H1 (cell line): Measurements from ENCODE around the gene RIN1. TPM values are rescaled to one million over a fixed set of nuclear protein-coding genes. Genes with fewer than 3 reads are reported as not detected.

ENCODE experiments used
- CTCF ChIA-PET: fragments of 300-600 bp; sonication (Branson Sonifier 250); formaldehyde crosslinking; loops from one replicate; lab custom pipeline; 2021; ENCODE audit not compliant: partially characterized antibody; lab: Charles Lee
- POLR2A ChIA-PET: fragments of 300-600 bp; sonication (Branson Sonifier 250); formaldehyde crosslinking; loops from one replicate; lab custom pipeline; 2021; ENCODE audit warnings: inconsistent platforms; ENCODE audit not compliant: partially characterized antibody; lab: Charles Lee
- DNase-seq, 2 experiments: peaks; one replicate each; pipeline versions ENCODE4 v3.0.0 to v3.0.0-alpha.2; 2010 to 2022; ENCODE audit warnings: low spot score in 2 of 2, low read depth in 1 of 2, mixed read lengths in 1 of 2
- FAIRE-seq: peaks from 2 replicates; lab custom pipeline; 2011; peaks lifted over from hg19 to GRCh38; lab: Jason Lieb, UNC
- H2AFZ ChIP-seq: 2 replicates; pipeline ENCODE4 v1.8.1; 2012; ENCODE audit warnings: low read length, inconsistent platforms
- H2AK5ac ChIP-seq: 2 replicates; pipeline ENCODE4 v1.6.1; 2013; ENCODE audit warnings: low read depth, low read length
- H2BK120ac ChIP-seq: replicated peaks from 2 replicates; pipeline ENCODE3; 2013; ENCODE audit warnings: low read depth, low read length, inconsistent platforms
- H2BK12ac ChIP-seq: 2 replicates; pipeline ENCODE4 v1.6.1; 2013; ENCODE audit warnings: low read depth, low read length
- H2BK15ac ChIP-seq: 2 replicates; pipeline ENCODE4 v1.6.1; 2013; ENCODE audit warnings: low read length
- H2BK20ac ChIP-seq: 2 replicates; pipeline ENCODE4 v1.6.1; 2013; ENCODE audit warnings: low read length
- H2BK5ac ChIP-seq: 2 replicates; pipeline ENCODE4 v1.6.1; 2013; ENCODE audit warnings: low read depth, low read length
- H3K14ac ChIP-seq: 2 replicates; pipeline ENCODE4 v1.6.1; 2013; ENCODE audit warnings: inconsistent platforms; ENCODE audit not compliant: insufficient read length
- H3K18ac ChIP-seq: 2 replicates; pipeline ENCODE4 v1.6.1; 2013; ENCODE audit warnings: low read length; ENCODE audit errors: extremely low read depth
- H3K23ac ChIP-seq: 2 replicates; pipeline ENCODE4 v1.6.1; 2013; ENCODE audit warnings: inconsistent platforms; ENCODE audit not compliant: insufficient read length
- H3K23me2 ChIP-seq: 2 replicates; pipeline ENCODE4 v1.6.1; 2013; ENCODE audit warnings: low read depth, low read length
- H3K27ac ChIP-seq: 2 replicates; pipeline ENCODE4 v1.6.1; 2011; ENCODE audit warnings: low read depth, low read length, inconsistent platforms
- H3K27me3 ChIP-seq, 4 experiments: replicated peaks in 1 of 4; 1 replicate in 1 of 4; 2 replicates in 3 of 4; pipeline versions ENCODE4 v1.6.1 to v1.8.1; 2011 to 2013; ENCODE audit warnings: low read length in 3 of 4, mild to moderate bottlenecking in 3 of 4, inconsistent platforms in 2 of 4, mixed read lengths in 2 of 4, moderate library complexity in 1 of 4; ENCODE audit not compliant: control insufficient read depth in 3 of 4, insufficient read depth in 3 of 4; ENCODE audit errors: extremely low read depth in 1 of 4
- H3K36me3 ChIP-seq, 4 experiments: 2 replicates each; pipeline versions ENCODE4 v1.6.1 to v1.8.1; 2011 to 2013; ENCODE audit warnings: mild to moderate bottlenecking in 4 of 4, low read length in 3 of 4, moderate library complexity in 2 of 4, control low read depth in 1 of 4, inconsistent platforms in 1 of 4; ENCODE audit not compliant: insufficient read depth in 4 of 4, control insufficient read depth in 2 of 4
- H3K4ac ChIP-seq: replicated peaks from 2 replicates; pipeline ENCODE3; 2013; ENCODE audit warnings: low read length, low read depth, mixed read lengths, inconsistent platforms; ENCODE audit not compliant: insufficient read length
- H3K4me1 ChIP-seq, 4 experiments: replicated peaks in 1 of 4; 1 replicate in 1 of 4; 2 replicates in 3 of 4; pipeline versions ENCODE4 v1.6.1 to v1.8.1; 2011 to 2013; ENCODE audit warnings: low read length in 3 of 4, inconsistent platforms in 2 of 4, mixed read lengths in 1 of 4; ENCODE audit not compliant: insufficient read depth in 4 of 4, control insufficient read depth in 3 of 4
- H3K4me2 ChIP-seq, 2 experiments: 2 replicates each; pipeline versions ENCODE4 v1.6.1 to v1.8.1; 2011 to 2013; ENCODE audit warnings: low read depth in 2 of 2, low read length in 2 of 2, control low read depth in 1 of 2, inconsistent platforms in 1 of 2, mild to moderate bottlenecking in 1 of 2; ENCODE audit not compliant: insufficient read depth in 1 of 2
- H3K4me3 ChIP-seq, 4 experiments: fragments of 200-600, 300-600 bp in 1 of 4; sonication (generic), shearing (Covaris generic), sonication (Bioruptor Twin) in 1 of 4; 2 replicates each; pipeline versions ENCODE4 v1.5.1 to v1.8.1; 2011 to 2016; ENCODE audit warnings: low read length in 4 of 4, low read depth in 3 of 4, control low read depth in 2 of 4, inconsistent platforms in 2 of 4, mild to moderate bottlenecking in 2 of 4, mixed read lengths in 1 of 4, moderate library complexity in 1 of 4; ENCODE audit not compliant: insufficient read depth in 2 of 4; ENCODE audit errors: extremely low read depth in 1 of 4
- H3K56ac ChIP-seq: replicated peaks from 2 replicates; pipeline ENCODE3; 2013; ENCODE audit warnings: low read depth, mild to moderate bottlenecking, mixed read lengths, low read length, inconsistent platforms; ENCODE audit not compliant: insufficient read length
- H3K79me1 ChIP-seq: 2 replicates; pipeline ENCODE4 v1.6.1; 2013; ENCODE audit warnings: low read depth, low read length, control low read depth
- H3K79me2 ChIP-seq, 2 experiments: 2 replicates each; pipeline versions ENCODE4 v1.6.1 to v1.8.1; 2012 to 2013; ENCODE audit warnings: low read length in 2 of 2, mild to moderate bottlenecking in 2 of 2, inconsistent platforms in 1 of 2; ENCODE audit not compliant: insufficient read depth in 2 of 2, control insufficient read depth in 1 of 2
- H3K9ac ChIP-seq, 4 experiments: replicated peaks in 1 of 4; 1 replicate in 1 of 4; 2 replicates in 3 of 4; pipeline versions ENCODE4 v1.6.1 to v1.8.1; 2011 to 2013; ENCODE audit warnings: low read depth in 3 of 4, low read length in 3 of 4, control low read depth in 2 of 4, mild to moderate bottlenecking in 2 of 4, moderate library complexity in 2 of 4, inconsistent platforms in 1 of 4; ENCODE audit errors: extremely low read depth in 1 of 4
- H3K9me3 ChIP-seq, 2 experiments: 2 replicates each; pipeline versions ENCODE4 v1.6.1 to v1.8.1; 2012 to 2013; ENCODE audit warnings: mild to moderate bottlenecking in 2 of 2, moderate library complexity in 2 of 2, control low read depth in 1 of 2, inconsistent platforms in 1 of 2, low read depth in 1 of 2, low read length in 1 of 2, mixed read lengths in 1 of 2; ENCODE audit not compliant: insufficient read depth in 2 of 2
- H4K20me1 ChIP-seq, 2 experiments: replicated peaks in 1 of 2; 2 replicates each; pipeline versions ENCODE3 to v1.8.1; 2011 to 2013; ENCODE audit warnings: inconsistent platforms in 2 of 2, low read length in 2 of 2, mild to moderate bottlenecking in 1 of 2; ENCODE audit not compliant: insufficient read depth in 2 of 2, control insufficient read depth in 1 of 2
- H4K5ac ChIP-seq: 2 replicates; pipeline ENCODE4 v1.6.1; 2013; ENCODE audit warnings: low read length, low read depth, mixed read lengths, inconsistent platforms; ENCODE audit not compliant: insufficient read length
- H4K8ac ChIP-seq: 2 replicates; pipeline ENCODE4 v1.8.0; 2013; ENCODE audit warnings: mild to moderate bottlenecking, moderate library complexity, low read length, inconsistent platforms; ENCODE audit not compliant: insufficient read depth; ENCODE audit errors: extremely low read depth
- H4K91ac ChIP-seq: replicated peaks from 2 replicates; pipeline ENCODE3; 2013; ENCODE audit warnings: low read length, mixed read lengths, inconsistent platforms; ENCODE audit not compliant: insufficient read length
- BRCA1 ChIP-seq: IDR thresholded peaks from 2 replicates; pipeline ENCODE4 v1.6.1; 2012; ENCODE audit warnings: low read depth, low read length, improper control_type of control experiment
- CHD2 ChIP-seq: IDR thresholded peaks from 2 replicates; pipeline ENCODE4 v1.6.1; 2012; ENCODE audit warnings: low read length, improper control_type of control experiment
- CREB1 ChIP-seq: IDR thresholded peaks from 2 replicates; pipeline ENCODE4 v1.6.1; 2012; ENCODE audit warnings: inconsistent platforms
- EGR1 ChIP-seq: IDR thresholded peaks from 2 replicates; pipeline ENCODE4 v1.6.1; 2011; ENCODE audit warnings: low read depth, low read length, borderline replicate concordance
- HDAC2 ChIP-seq, 2 experiments: fragments of 300-600 bp in 1 of 2; sonication (generic) in 1 of 2; IDR thresholded peaks; 2 replicates each; pipeline ENCODE4 v1.6.1; 2011 to 2012; ENCODE audit warnings: low read depth in 2 of 2, low read length in 2 of 2, mild to moderate bottlenecking in 2 of 2, moderate library complexity in 2 of 2, borderline replicate concordance in 1 of 2, inconsistent platforms in 1 of 2
- NANOG ChIP-seq: IDR thresholded peaks from 2 replicates; pipeline ENCODE4 v1.6.1; 2011; ENCODE audit warnings: low read length, low read depth, mild to moderate bottlenecking, inconsistent platforms; ENCODE audit not compliant: insufficient read depth, poor library complexity, severe bottlenecking
- PHF8 ChIP-seq: fragments of 200-600 bp; sonication (generic); conservative IDR thresholded peaks from 2 replicates; pipeline ENCODE4 v1.7.1; 2012; ENCODE audit warnings: low read depth, mild to moderate bottlenecking, inconsistent platforms, low read length, moderate library complexity
- POLR2AphosphoS5 ChIP-seq: IDR thresholded peaks from 2 replicates; pipeline ENCODE4 v1.6.1; 2011; ENCODE audit warnings: low read depth, low read length
- RXRA ChIP-seq: IDR thresholded peaks from 2 replicates; pipeline ENCODE4 v1.6.1; 2011; ENCODE audit warnings: low read depth, mild to moderate bottlenecking, low read length, moderate library complexity; ENCODE audit not compliant: insufficient read depth
- SP4 ChIP-seq: IDR thresholded peaks from 2 replicates; pipeline ENCODE4 v1.6.1; 2012; ENCODE audit warnings: low read length, inconsistent platforms
- TEAD4 ChIP-seq: IDR thresholded peaks from 2 replicates; pipeline ENCODE4 v1.6.1; 2012; ENCODE audit warnings: low read depth, low read length, inconsistent platforms, mixed read lengths
- WGBS, 2 experiments: shearing (Covaris generic) in 1 of 2; methylation state at CpG; one replicate each; pipeline versions ENCODE4 v1.1.6 to v1.1.7; 2013 to 2015; ENCODE audit warnings: low lambda C conversion rate in 2 of 2, mixed read lengths in 2 of 2, inconsistent platforms in 1 of 2, low coverage in 1 of 2, missing lambda C conversion rate in 1 of 2; ENCODE audit not compliant: insufficient replicate concordance in 2 of 2, insufficient coverage in 1 of 2, insufficient read length in 1 of 2; ENCODE audit errors: extremely low coverage in 1 of 2, missing lambda C conversion rate in 1 of 2; 5-methylcytosine and 5-hydroxymethylcytosine counted together
- polyA plus RNA-seq, 7 experiments: library from polyadenylated mRNA; depleted of rRNA in 3 of 7; stranded (reverse) in 5 of 7; unstranded in 2 of 7; fragments of >200 nt in 5 of 7; fragments of 200-250 nt in 2 of 7; gene quantifications; 1 replicate in 5 of 7; 2 replicates in 1 of 7; 4 replicates in 1 of 7; pipeline versions ENCODE4 v1.2.1 to v1.2.3, GENCODE V29; 2011 to 2013; ENCODE audit warnings: missing spikeins in 2 of 7, mixed read lengths in 2 of 7
- total RNA-seq: library from RNA; stranded (reverse); fragmentation: NEBNext Ultra II Directional; extraction: Animal tissue kit (Norgen Biotek cat#: 25700); gene quantifications from 2 replicates; pipeline ENCODE4 v1.2.1, GENCODE V29; 2021

RIN1 gene
- total and polyA plus RNA-seq, 2 of the 8 experiments (the other 6 are each of a cell fraction or from before 2014, with no cell fraction given) = 2.5 to 5.4 TPM

DNA sequence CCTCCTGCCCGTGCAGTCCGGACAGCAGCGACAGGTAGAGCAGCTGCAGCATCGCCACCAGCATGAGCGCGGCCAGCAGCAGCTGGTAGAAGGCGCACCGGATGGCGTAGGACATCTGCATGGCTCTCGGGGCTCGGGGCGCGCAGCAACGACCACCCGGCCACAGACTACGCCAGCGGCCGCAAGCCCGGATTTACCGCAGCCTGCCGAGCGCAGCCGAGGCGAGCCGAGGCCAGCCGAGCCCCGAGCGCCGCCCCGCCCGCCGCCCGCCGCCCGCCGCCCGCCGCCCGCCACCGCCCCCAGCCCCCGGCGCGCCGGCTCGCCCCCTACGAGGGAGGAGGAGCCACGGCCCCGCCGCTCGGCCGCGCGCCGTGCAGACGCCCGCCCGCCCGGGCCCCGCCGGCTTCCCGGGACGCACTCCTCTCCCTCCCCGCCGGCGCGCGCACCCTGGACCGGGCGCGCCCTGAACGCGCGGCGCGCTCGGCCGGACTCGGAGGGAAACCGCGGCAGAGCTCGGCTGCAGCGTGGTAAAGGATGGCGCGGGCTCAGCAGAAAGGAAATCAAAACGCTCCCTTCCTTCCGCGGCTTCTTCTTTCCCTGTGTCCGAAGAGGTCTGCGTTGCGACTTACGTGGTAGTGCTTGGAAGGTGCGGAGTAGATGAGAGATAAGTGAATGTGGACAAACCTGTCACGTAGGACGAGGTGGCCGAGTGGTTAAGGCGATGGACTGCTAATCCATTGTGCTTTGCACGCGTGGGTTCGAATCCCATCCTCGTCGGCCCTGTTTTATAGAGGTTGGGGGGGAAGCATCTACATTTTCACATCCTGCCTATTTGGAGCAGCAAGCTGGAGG, 11.4 kb upstream of the RIN1 start, which contains the start of gene B4GAT1:
B4GAT1 (minus strand) TSS at position 205 of the 852 bp plus-strand sequence; CDS start at position 121, 84 bp downstream.
- H3K36me3 ChIP-seq = no peaks in the 10 kb centered on the region
- peak within 1 kb of the TSS; percentile 10 for H2BK120ac ChIP-seq
- peak within 1 kb of the TSS; percentile 75 for H4K5ac ChIP-seq
- peaks cover 0 to 14% of the 10 kb centered on the region in 2 experiments; a peak in 2 of 4 replicates for H3K79me2 ChIP-seq
- no peaks in the 10 kb centered on the region; the same call in none of the 2 replicates for H3K79me1 ChIP-seq
- no peak within 1 kb of the TSS for H2BK20ac ChIP-seq
- H4K8ac ChIP-seq = peak within 1 kb of the TSS; percentile 57
- H2BK5ac ChIP-seq = peak within 1 kb of the TSS; percentile 57; the same call in 1 of the 2 replicates
- peak within 1 kb of the TSS; percentile 52; the same call in 1 of the 2 replicates for H2BK12ac ChIP-seq
- H3K4me3 ChIP-seq = peak within 1 kb of the TSS; percentile 55 to 89 (median 82)
- H3K23me2 ChIP-seq = peaks cover 21% of the 10 kb centered on the region
- peak within 1 kb of the TSS; percentile 69 for H3K27ac ChIP-seq
- FAIRE-seq = no peak
- peak within 1 kb of the TSS; percentile 84; the same call in 1 of the 2 replicates for H2AFZ ChIP-seq
- H3K27me3 ChIP-seq = peaks cover 0 to 2% (median 0%) of the 10 kb centered on the region in 4 experiments; a peak in 3 of 7 replicates
- peak within 1 kb of the TSS; percentile 31; the same call in 1 of the 2 replicates for H2BK15ac ChIP-seq
- H3K56ac ChIP-seq = peak within 1 kb of the TSS; percentile 91
- no peaks in the 10 kb centered on the region for H3K9me3 ChIP-seq
- peak within 1 kb of the TSS; percentile 55 for H3K18ac ChIP-seq
- peak within 1 kb of the TSS; percentile 80 to 99 for H3K4me2 ChIP-seq
- H3K9ac ChIP-seq = peak within 1 kb of the TSS; percentile 70 to 88 (median 80)
- no peak within 1 kb of the TSS for H3K23ac ChIP-seq
- peak within 1 kb of the TSS; percentile 93 for H3K4ac ChIP-seq
- POLR2A ChIA-PET = interaction anchor here (0.5 to 28.7 kb wide), 16 partner anchors 10 to 826 kb away, joined by 3 to 487 read pairs (median 4); partner anchors contain the start of genes RIN1 and SLC29A2
- H3K4me1 ChIP-seq = peaks cover 0 to 15% (median 9%) of the 10 kb centered on the region in 4 experiments; a peak in 6 of 7 replicates
- peak within 1 kb of the TSS; percentile 82 for H4K91ac ChIP-seq
- peaks cover 3 to 4% of the 10 kb centered on the region in 2 experiments for H4K20me1 ChIP-seq
- WGBS, 2 experiments = 1% methylated on average over 48 of the region's 101 CpGs; no CpG with 5 or more reads in 1 of the 2 experiments
- peak; percentile 74 to 84 for DNase-seq
- CTCF ChIA-PET = interaction anchor here (0.6 to 3.9 kb wide), 10 partner anchors 12 to 42 kb away, joined by 3 to 27 read pairs (median 6); partner anchors contain the start of gene RIN1
- H2AK5ac ChIP-seq = no peak within 1 kb of the TSS; the same call in 1 of the 2 replicates
- no peak within 1 kb of the TSS for H3K14ac ChIP-seq
- TF ChIP-seq EGR1 (no peak), CHD2 (no peak), RXRA (no peak), BRCA1 (no peak), PHF8 (peak; percentile 83), HDAC2 (IDR thresholded peaks at IDR 0.05; ENCODE audit: borderline replicate concordance in 1 of 2, low read depth in 2 of 2, low read length in 2 of 2) (no peak; a peak in 2 of 4 replicates), TEAD4 (no peak; the same call in none of the 2 replicates), SP4 (peak; percentile 34; the same call in 1 of the 2 replicates), POLR2AphosphoS5 (peak; percentile 83), NANOG (no peak), CREB1 (peak; percentile 83)
